ENCODE results near the gene CDK5RAP2.

Gene CDK5RAP2

DNA sequence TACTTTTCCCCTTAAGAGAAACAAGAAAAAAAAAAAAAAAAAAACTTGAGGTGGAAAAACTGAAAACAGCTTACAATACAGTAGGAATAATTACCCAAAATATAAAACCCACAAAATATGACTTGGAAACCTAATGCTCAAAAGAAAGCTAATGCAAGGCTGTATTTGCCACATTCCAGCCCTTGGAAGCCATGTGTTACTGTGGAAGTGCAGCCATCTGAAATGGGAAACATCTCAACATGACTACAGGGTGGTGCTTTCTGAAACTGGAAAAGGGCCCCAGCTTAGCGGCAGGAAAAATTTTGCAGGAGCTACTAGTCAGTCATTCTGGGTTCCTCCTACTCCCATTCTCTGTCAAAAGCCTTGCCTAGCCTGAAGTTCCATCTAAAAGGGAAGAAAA is 20.4 kb downstream of the CDK5RAP2 start:
- Histone ChIP-seq H3K4me2 (ENCODE audit: insufficient read depth, low read length) (no peak overlapping the region), H4K20me1 (ENCODE audit: insufficient read depth, low read length) (peaks cover 30% of the 10 kb centered on the region; the same call in 1 of the 2 replicates), H3K4me1 (ENCODE audit: insufficient read depth, low read length) (no peaks in the 10 kb centered on the region), H3K27me3 (ENCODE audit: insufficient read depth, low read length, poor library complexity) (no peaks in the 10 kb centered on the region), H3K79me2 (ENCODE audit: insufficient read depth, low read length) (peaks cover 77% of the 10 kb centered on the region), H2AFZ (ENCODE audit: low read depth, low read length) (no peak overlapping the region), H3K27ac (ENCODE audit: low read length) (no peak overlapping the region), H3K9me3 (ENCODE audit: insufficient read depth, low read length, severe bottlenecking) (no peaks in the 10 kb centered on the region), H3K4me3 (ENCODE audit: low read depth in 1 of 2, low read length in 2 of 2) (no peak overlapping the region), H3K36me3 (ENCODE audit: insufficient read depth, low read length) (peaks cover 81% of the 10 kb centered on the region), H3K9ac (ENCODE audit: low read depth, low read length) (no peak overlapping the region)
- ATAC-seq (ENCODE audit: insufficient read depth, low read depth) = no peak
- DNase-seq = no peak
- no peak for TF ChIP-seq EZH2 (IDR thresholded peaks at IDR 0.05; ENCODE audit: borderline replicate concordance, low read depth, low read length, severe bottlenecking)
- TF ChIP-seq, protein P1, sequence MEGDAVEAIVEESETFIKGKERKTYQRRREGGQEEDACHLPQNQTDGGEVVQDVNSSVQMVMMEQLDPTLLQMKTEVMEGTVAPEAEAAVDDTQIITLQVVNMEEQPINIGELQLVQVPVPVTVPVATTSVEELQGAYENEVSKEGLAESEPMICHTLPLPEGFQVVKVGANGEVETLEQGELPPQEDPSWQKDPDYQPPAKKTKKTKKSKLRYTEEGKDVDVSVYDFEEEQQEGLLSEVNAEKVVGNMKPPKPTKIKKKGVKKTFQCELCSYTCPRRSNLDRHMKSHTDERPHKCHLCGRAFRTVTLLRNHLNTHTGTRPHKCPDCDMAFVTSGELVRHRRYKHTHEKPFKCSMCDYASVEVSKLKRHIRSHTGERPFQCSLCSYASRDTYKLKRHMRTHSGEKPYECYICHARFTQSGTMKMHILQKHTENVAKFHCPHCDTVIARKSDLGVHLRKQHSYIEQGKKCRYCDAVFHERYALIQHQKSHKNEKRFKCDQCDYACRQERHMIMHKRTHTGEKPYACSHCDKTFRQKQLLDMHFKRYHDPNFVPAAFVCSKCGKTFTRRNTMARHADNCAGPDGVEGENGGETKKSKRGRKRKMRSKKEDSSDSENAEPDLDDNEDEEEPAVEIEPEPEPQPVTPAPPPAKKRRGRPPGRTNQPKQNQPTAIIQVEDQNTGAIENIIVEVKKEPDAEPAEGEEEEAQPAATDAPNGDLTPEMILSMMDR (IDR thresholded peaks at IDR 0.05; ENCODE audit: borderline replicate concordance, extremely low read depth, low read length, poor library complexity, severe bottlenecking) = no peak

DNA sequence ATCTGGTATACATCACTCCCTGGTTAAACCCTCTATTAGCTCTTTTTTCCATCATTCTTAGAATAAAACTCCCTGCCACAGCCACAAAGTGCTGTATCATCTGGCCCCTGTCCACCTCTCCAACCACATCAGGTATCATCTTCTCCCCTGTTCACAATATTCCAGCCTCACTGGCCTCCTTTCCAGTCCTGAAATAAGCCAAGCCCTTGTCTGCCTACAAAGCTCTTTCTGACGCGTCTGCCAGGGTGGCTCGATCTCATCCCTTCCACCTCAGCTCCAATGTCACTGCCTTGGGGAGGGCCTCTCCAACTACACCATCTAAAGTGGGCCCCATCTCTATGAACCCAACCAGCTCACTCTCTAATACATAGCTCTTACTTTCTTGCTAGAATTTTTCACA is 21.5 kb downstream of the CDK5RAP2 start:
- H3K9ac ChIP-seq (ENCODE audit: low read depth, low read length) = no peak overlapping the region
- TF ChIP-seq, protein P1 (IDR thresholded peaks at IDR 0.05; ENCODE audit: borderline replicate concordance, extremely low read depth, low read length, poor library complexity, severe bottlenecking) = no peak
- TF ChIP-seq EZH2 (IDR thresholded peaks at IDR 0.05; ENCODE audit: borderline replicate concordance, low read depth, low read length, severe bottlenecking) = no peak
- H3K4me3 ChIP-seq (ENCODE audit: low read depth in 1 of 2, low read length in 2 of 2) = no peak overlapping the region
- H3K27me3 ChIP-seq (ENCODE audit: insufficient read depth, low read length, poor library complexity) = no peaks in the 10 kb centered on the region
- no peaks in the 10 kb centered on the region for H3K4me1 ChIP-seq (ENCODE audit: insufficient read depth, low read length)
- ATAC-seq (ENCODE audit: insufficient read depth, low read depth) (no peak), DNase-seq (no peak)
- peaks cover 28% of the 10 kb centered on the region; the same call in 1 of the 2 replicates for H4K20me1 ChIP-seq (ENCODE audit: insufficient read depth, low read length)
- no peaks in the 10 kb centered on the region for H3K9me3 ChIP-seq (ENCODE audit: insufficient read depth, low read length, severe bottlenecking)
- H3K36me3 ChIP-seq (ENCODE audit: insufficient read depth, low read length) = peaks cover 79% of the 10 kb centered on the region
- no peak overlapping the region for H3K27ac ChIP-seq (ENCODE audit: low read length)
- H3K79me2 ChIP-seq (ENCODE audit: insufficient read depth, low read length) = peaks cover 73% of the 10 kb centered on the region
- no peak overlapping the region for H3K4me2 ChIP-seq (ENCODE audit: insufficient read depth, low read length)
- H2AFZ ChIP-seq (ENCODE audit: low read depth, low read length) = no peak overlapping the region

DNA sequence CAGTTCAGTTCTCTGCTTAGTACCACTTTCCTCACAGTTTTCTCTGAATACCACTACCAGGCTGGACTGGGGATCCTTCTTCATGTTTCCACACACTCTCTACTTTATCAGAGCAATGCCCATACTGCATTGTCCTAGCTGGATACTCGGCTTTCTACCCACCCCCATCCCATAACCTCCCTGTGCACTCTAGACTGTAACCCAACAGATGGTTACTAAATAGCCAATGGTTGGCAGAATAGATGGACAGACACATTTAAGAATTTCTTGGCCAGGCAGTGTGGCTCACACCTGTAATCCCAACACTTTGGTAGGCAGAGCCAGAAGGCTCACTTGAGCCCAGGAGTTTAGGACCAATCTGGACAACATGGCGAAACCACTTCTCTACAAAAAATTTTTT is 22.8 kb downstream of the CDK5RAP2 start:
- no peak overlapping the region for H3K4me3 ChIP-seq (ENCODE audit: low read depth in 1 of 2, low read length in 2 of 2)
- H3K4me1 ChIP-seq (ENCODE audit: insufficient read depth, low read length) = no peaks in the 10 kb centered on the region
- peaks cover 16% of the 10 kb centered on the region; the same call in 1 of the 2 replicates for H4K20me1 ChIP-seq (ENCODE audit: insufficient read depth, low read length)
- H3K27ac ChIP-seq (ENCODE audit: low read length) = no peak overlapping the region
- no peak overlapping the region for H3K9ac ChIP-seq (ENCODE audit: low read depth, low read length)
- ATAC-seq (ENCODE audit: insufficient read depth, low read depth) = no peak
- H2AFZ ChIP-seq (ENCODE audit: low read depth, low read length) = no peak overlapping the region
- no peak for DNase-seq
- no peak overlapping the region for H3K4me2 ChIP-seq (ENCODE audit: insufficient read depth, low read length)
- TF ChIP-seq, protein P1 (IDR thresholded peaks at IDR 0.05; ENCODE audit: borderline replicate concordance, extremely low read depth, low read length, poor library complexity, severe bottlenecking) = no peak
- TF ChIP-seq EZH2 (IDR thresholded peaks at IDR 0.05; ENCODE audit: borderline replicate concordance, low read depth, low read length, severe bottlenecking) = no peak
- peaks cover 69% of the 10 kb centered on the region for H3K79me2 ChIP-seq (ENCODE audit: insufficient read depth, low read length)
- H3K36me3 ChIP-seq (ENCODE audit: insufficient read depth, low read length) = peaks cover 77% of the 10 kb centered on the region
- H3K9me3 ChIP-seq (ENCODE audit: insufficient read depth, low read length, severe bottlenecking) = no peaks in the 10 kb centered on the region
- no peaks in the 10 kb centered on the region for H3K27me3 ChIP-seq (ENCODE audit: insufficient read depth, low read length, poor library complexity)

DNA sequence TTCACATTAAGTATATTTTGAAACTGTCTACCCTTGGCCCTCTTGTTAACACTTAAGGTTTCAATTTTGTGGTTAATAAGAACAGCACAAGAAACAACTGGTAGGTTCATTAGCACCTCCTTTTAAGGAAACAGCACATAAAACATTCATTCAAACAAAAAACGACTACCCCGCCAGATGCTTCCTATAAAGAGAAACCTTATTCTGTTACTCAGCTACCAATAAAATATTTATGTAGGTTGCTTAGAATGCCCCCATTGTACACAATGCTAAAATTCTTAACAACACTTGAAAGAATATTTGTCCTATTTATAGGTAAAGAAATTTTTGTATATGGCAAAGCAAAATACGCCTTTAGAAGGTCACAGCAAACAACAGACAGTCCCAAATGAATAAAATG is 23.2 kb downstream of the CDK5RAP2 start:
- Histone ChIP-seq H3K27ac (ENCODE audit: low read length) (no peak overlapping the region), H3K9ac (ENCODE audit: low read depth, low read length) (no peak overlapping the region), H2AFZ (ENCODE audit: low read depth, low read length) (no peak overlapping the region), H3K79me2 (ENCODE audit: insufficient read depth, low read length) (peaks cover 65% of the 10 kb centered on the region), H3K9me3 (ENCODE audit: insufficient read depth, low read length, severe bottlenecking) (no peaks in the 10 kb centered on the region), H3K4me3 (ENCODE audit: low read depth in 1 of 2, low read length in 2 of 2) (no peak overlapping the region), H3K4me2 (ENCODE audit: insufficient read depth, low read length) (no peak overlapping the region), H3K36me3 (ENCODE audit: insufficient read depth, low read length) (peaks cover 73% of the 10 kb centered on the region), H4K20me1 (ENCODE audit: insufficient read depth, low read length) (peaks cover 15% of the 10 kb centered on the region; the same call in 1 of the 2 replicates), H3K27me3 (ENCODE audit: insufficient read depth, low read length, poor library complexity) (no peaks in the 10 kb centered on the region), H3K4me1 (ENCODE audit: insufficient read depth, low read length) (no peaks in the 10 kb centered on the region)
- TF ChIP-seq EZH2 (IDR thresholded peaks at IDR 0.05; ENCODE audit: borderline replicate concordance, low read depth, low read length, severe bottlenecking) = no peak
- TF ChIP-seq, protein P1 (IDR thresholded peaks at IDR 0.05; ENCODE audit: borderline replicate concordance, extremely low read depth, low read length, poor library complexity, severe bottlenecking) = no peak
- DNase-seq (no peak), ATAC-seq (ENCODE audit: insufficient read depth, low read depth) (no peak)
